COLO829 (cell line): Measurements from ENCODE around the gene PCDHB14.
"Not testable (repeated sequence)": the region's sequence is repeated elsewhere in the genome, so short reads cannot be mapped to it uniquely, and the experiment has no call there.

Experiments
- DNase-seq: peaks from one replicate; pipeline ENCODE4 v3.0.0; 2012; ENCODE audit warnings: low spot score

PCDHB14 gene

GRCh38 chr5:141210281-141210680 lies 12.9 kb upstream of the PCDHB14 start:
- not testable (repeated sequence) for DNase-seq

GRCh38 chr5:141210849-141211248 lies 12.3 kb upstream of the PCDHB14 start:
- not testable (repeated sequence) for DNase-seq

- DNase-seq: not testable (repeated sequence)
Observed at GRCh38 chr5:141213656-141214339, 9.3 kb upstream of the PCDHB14 start, which contains the start of gene PCDHB13. Gene PCDHB13 (plus strand): TSS chr5:141213919. CDS start chr5:141214124, 205 bp downstream.

GRCh38 chr5:141214583-141214982 lies 8.6 kb upstream of the PCDHB14 start:
- not testable (repeated sequence) for DNase-seq

- DNase-seq: not testable (repeated sequence)
Observed at GRCh38 chr5:141215504-141215903, 7.6 kb upstream of the PCDHB14 start.

GRCh38 chr5:141216035-141216434 lies 7.1 kb upstream of the PCDHB14 start:
- not testable (repeated sequence) for DNase-seq

- DNase-seq: not testable (repeated sequence)
Observed at GRCh38 chr5:141224844-141225243, 1.7 kb downstream of the PCDHB14 start.

GRCh38 chr5:141225421-141225820 lies 2.3 kb downstream of the PCDHB14 start:
- DNase-seq: not testable (repeated sequence)

- peak; percentile 15 for DNase-seq
Observed at GRCh38 chr5:141234109-141234667, 11.0 kb downstream of the PCDHB14 start.

GRCh38 chr5:141235922-141236321 lies 12.8 kb downstream of the PCDHB14 start:
- DNase-seq: not testable (repeated sequence)

GRCh38 chr5:141236516-141237313 lies 13.6 kb downstream of the PCDHB14 start:
- DNase-seq: no peak

GRCh38 chr5:141241496-141241895 lies 18.4 kb downstream of the PCDHB14 start:
- no peak for DNase-seq

GRCh38 chr5:141245250-141245717 lies 22.1 kb downstream of the PCDHB14 start, which contains the start of gene PCDHB15:
Gene PCDHB15 (plus strand): TSS chr5:141245395. CDS start chr5:141245579, 184 bp downstream.
- DNase-seq: peak; percentile 32

GRCh38 chr5:141246971-141247370 lies 23.8 kb downstream of the PCDHB14 start:
- DNase-seq: not testable (repeated sequence)

- not testable (repeated sequence) for DNase-seq
Observed at GRCh38 chr5:141247434-141247833, 24.3 kb downstream of the PCDHB14 start.

GRCh38 chr5:141250576-141250975 lies 27.4 kb downstream of the PCDHB14 start:
- no peak for DNase-seq

- no peak for DNase-seq
Observed at GRCh38 chr5:141258464-141258863, 35.3 kb downstream of the PCDHB14 start.

- DNase-seq: no peak
Observed at GRCh38 chr5:141258948-141259347, 35.8 kb downstream of the PCDHB14 start.

- no peak for DNase-seq
Observed at GRCh38 chr5:141260458-141261237, 37.5 kb downstream of the PCDHB14 start.

GRCh38 chr5:141261238-141261546 lies 38.0 kb downstream of the PCDHB14 start:
- no peak for DNase-seq

- DNase-seq: no peak
Observed at GRCh38 chr5:141269195-141269594, 46.1 kb downstream of the PCDHB14 start.

- no peak for DNase-seq
Observed at GRCh38 chr5:141272906-141273305, 49.8 kb downstream of the PCDHB14 start.
